LHCN-M2 (cell line): Measurements from ENCODE around the gene NELL1. TPM values are rescaled to one million over a fixed set of nuclear protein-coding genes. Genes with fewer than 3 reads are reported as not detected.

Experiments
- DNase-seq: peaks from one replicate; pipeline ENCODE4 v3.0.0-alpha.2; 2012; ENCODE audit warnings: low read depth
- total RNA-seq: library from RNA; depleted of rRNA; stranded (reverse); fragments of >200 nt; gene quantifications from 2 replicates; pipeline ENCODE4 v1.2.3, GENCODE V29; 2014

NELL1 gene
- total RNA-seq, 1 experiment from 2014 or later = not detected

DNA sequence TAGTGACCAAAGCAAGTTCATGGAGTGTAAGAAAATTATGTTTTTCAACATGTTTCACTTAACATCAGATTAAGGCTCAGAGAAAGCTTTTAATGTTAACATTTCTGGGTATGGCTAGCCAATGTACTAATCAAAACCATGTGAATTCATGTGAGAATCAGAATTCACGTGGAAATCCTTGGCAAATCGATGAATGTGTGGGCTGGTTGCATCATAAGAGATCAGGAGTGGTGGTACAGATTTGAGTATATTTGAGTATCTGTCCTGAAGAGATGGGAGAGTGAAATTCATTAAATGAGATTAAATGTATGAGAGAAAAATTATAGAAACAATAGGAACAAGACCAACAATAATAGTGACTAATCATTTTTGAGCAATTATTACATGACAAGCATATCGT is 884.9 kb downstream of the NELL1 start:
- DNase-seq = no peak

DNA sequence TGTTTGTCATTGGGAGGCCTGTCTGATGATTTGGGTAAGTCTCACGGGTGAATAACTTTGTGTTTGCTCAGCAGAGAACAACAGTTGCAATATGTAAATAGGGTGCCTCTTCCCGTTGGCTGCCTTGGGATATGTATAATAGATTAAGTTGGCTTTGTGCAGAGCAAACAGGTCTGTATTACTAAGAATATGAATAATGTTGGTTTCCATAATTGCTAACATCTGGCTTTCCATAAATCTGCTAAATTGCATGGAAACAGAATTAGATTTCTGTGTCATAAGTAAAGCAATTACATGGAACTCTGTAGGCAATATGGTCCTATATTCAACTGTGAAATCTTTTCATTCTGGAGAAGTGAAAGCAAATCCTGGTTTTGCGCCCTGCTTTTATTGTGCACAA is 887.5 kb downstream of the NELL1 start:
- DNase-seq = no peak

DNA sequence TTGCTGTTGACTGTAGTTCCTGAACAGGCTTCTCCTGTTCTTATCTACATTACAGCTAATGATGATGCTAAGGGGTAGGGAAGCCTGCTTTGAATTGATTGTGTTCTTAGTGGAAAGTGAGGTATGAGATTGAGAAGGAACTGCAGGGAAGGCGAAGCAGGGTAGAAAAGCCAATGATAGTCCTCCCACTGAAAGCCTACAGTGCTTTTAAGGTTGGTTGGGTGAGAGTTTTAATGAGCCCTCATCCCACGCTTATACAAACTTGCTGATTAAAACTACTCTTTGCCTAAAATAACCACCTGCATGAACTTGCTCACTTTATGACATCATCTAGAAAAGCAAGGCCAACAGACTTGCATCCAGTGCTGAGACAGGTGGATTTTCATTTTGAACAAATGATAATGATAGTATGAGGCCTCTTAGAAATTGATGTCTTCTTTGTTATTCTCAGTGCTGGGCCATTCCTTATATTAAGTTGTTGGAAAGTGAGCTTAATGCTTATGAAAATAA is 891.1 kb downstream of the NELL1 start:
- DNase-seq = no peak

- DNase-seq = no peak
Measured at GRCh38 chr11:21561581-21561980, 892.2 kb downstream of the NELL1 start.

GRCh38 chr11:21564095-21564494 is 894.7 kb downstream of the NELL1 start:
- DNase-seq = no peak

DNA sequence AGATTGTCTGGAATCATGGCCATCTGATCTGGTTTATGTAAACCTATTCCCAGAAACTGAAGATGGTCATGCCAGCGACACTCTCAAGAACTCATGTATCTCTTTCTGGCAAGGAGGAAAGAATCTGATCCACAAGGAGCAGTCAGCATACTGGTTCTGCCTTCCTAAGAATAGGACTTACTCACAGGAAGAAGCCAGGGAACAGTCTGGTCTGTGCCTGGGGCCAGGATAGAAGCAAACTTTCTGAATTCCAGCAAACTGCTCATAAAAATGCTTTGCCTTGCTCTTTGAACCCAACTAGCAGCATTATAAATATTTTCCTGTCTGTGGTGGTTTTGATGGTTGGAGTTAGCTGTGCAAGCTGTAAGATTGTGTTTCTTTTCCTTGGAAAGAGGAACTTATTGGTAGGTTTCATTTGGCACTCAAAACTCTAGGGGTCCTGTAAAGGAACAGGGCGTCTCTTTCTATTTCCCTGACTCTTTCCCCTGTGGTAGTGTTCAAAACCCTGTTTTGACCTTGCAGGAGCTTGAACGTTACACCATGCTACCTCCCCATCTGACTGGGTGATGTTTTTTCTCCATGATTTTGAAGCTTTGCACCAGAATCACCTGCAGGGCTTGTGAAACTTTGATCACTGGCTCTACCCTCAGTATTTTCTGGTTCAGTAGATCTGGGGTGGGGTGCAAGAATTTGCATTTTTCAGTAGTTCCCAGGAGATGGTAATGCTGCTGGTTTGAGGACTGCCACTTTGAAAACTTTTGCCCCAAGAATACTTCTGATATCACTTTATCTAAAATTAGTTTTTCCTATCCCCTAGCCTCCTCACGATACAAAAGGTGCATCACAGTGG is 895.7 kb downstream of the NELL1 start:
- DNase-seq = no peak

DNA sequence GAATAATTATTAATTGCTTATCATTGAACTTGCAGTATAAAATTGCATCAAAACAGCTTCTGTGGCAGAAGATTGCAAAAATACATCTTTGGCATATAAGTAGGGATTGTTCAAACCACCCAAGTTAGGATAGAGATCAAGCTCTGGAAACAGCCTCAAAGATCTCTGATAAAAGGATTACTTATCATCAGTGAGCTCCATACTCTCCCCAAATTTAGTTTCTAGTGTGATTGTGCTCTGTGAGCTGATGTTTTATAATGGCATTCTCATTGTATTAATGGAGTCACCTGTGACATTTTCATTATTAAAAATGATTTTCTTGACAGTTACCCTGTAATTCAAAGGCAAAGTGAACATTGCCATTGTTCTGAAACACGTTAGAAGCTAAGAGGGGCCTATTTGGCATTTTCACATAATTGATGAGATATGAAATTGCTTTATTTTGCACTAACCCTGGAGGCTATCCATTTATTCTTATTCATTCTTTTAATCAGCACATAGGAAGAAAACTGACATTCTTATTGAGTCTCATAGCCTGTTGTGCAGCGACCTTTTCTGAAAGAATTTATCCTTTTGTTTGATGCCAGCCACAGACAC is 897.2 kb downstream of the NELL1 start:
- no peak for DNase-seq

GRCh38 chr11:21567645-21568290 is 898.4 kb downstream of the NELL1 start:
- no peak for DNase-seq

DNA sequence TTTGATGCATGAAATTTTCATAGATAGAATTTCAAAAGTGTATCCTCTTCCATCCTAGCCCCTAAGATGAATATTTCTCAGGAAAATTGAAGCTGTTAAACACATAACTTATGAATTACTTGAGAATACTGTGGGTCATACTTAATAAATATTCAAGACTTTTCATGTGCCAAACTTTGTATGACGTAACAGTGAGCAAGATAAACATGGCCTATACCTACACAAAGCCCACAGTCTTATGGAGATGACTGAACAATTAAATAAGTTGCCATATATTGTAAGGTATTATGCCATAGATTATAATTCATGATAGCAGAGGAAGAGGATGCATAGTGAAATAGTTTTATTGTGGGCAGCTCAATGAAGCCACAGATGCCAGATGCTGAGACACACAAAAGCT is 902.8 kb downstream of the NELL1 start:
- no peak for DNase-seq

- DNase-seq = no peak
Measured at GRCh38 chr11:21582791-21583190, 913.4 kb downstream of the NELL1 start.

- DNase-seq = no peak
Measured at GRCh38 chr11:21588754-21589153, 919.4 kb downstream of the NELL1 start.

- DNase-seq = no peak
Measured at GRCh38 chr11:21602699-21603098, 933.3 kb downstream of the NELL1 start.

DNA sequence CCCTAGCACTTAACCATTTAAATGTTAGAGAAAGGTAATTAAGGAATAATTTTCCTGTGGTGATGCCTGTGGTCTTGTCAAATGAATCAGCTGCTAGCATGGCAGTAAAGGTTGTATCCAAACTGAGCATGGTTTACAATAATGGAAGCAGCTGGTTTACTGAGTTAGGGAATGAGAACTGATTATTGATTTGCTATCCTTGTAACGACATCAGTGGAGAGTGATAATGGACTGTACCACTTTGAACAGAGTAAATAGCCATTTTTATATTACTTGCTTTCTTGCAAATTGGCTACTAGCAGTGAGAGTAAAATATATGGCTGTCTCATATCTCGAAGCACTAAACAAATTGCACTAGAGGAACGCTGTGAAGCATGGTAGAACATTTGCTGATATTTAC is 934.5 kb downstream of the NELL1 start:
- no peak for DNase-seq

GRCh38 chr11:21604564-21604963 is 935.2 kb downstream of the NELL1 start:
- DNase-seq = no peak

DNA sequence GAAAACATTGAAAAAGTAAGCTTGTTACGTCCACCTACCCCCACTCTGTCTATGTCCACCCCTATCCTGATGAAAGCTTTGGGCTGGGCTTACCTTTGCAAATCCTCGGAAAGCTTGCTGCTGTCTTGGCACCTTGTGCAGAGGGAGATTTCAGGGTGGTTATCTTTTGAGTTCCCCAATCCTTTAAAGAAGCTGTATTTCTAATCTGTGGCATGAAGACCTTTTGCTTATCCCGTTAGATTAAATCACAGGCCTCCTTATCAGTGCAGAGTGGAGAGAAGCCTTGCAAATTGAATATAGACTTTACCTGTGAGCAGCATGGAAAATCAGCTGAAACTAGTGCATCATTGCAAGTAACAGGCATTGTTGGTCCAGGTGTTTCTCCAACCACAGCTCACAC is 942.9 kb downstream of the NELL1 start:
- no peak for DNase-seq

DNA sequence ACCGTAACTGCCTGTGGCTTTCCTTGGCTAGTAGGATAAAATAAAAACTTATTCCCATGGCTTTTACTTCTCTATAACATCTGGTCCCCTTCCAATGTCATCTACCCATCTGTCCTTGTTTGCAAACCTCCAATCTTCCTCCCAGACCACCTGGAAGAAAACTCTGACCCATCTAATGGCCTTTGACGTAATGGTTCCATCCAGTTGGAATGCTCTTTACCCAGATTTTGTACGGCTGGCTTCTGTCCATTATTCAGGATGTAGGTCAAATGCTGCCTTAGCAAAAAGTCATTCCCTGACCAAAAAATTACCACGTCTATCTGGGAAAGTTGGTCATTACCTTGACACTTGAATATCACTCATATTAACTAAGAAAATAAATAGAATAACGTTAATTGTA is 945.6 kb downstream of the NELL1 start:
- DNase-seq = no peak

DNA sequence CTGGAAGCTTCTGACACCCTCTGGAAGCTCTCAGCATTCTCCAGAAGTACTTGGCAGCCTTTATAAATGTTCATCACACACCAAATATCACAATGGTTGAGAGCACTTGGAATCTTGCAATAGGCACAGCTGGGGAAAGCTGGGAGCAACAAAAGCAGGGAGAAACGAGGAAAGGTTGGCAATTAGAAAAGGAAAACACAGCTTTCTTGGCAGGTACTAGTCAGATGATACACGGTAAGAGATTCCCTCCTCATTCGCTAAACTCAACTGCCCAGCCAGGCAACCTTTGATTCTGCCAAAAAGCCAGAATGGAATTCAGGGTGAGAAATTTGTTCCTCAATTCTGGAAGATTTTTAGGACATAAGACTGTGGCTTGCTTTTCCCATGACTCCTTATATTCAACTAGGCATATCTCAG is 946.6 kb downstream of the NELL1 start:
- no peak for DNase-seq

DNA sequence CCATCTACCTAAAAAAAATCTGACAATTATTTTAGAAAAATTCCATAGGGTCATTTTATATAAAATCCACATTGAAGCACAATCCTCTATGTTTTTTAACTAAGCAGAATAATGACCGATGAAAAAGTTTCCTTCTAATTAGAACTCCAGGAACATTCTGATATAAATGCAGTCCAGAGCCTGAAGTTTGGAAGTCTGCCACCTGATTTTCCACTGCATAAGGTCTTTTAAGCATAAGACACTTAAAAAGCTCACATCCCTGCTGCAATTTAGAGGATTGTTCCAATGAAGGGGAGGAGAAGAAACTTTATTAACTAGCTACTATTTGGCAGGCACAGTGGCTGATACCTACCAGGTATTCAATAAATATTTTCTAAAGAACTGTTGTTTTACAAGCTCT is 953.2 kb downstream of the NELL1 start:
- DNase-seq = no peak

GRCh38 chr11:21622995-21623394 is 953.6 kb downstream of the NELL1 start:
- DNase-seq = no peak
